HG03064 (cell line): ENCODE measurements around the gene E2F8.
"Not testable (repeated sequence)": the region's sequence is repeated elsewhere in the genome, so short reads cannot be mapped to it uniquely, and the experiment has no call there.

Experiments
- ATAC-seq: cut with Tn5 transposase; IDR thresholded peaks from one replicate; pipeline ENCODE4 v1.9.1; 2021; ENCODE audit warnings: low read depth; ENCODE audit not compliant: unreplicated experiment

Gene E2F8

GRCh38 chr11:19240420-19241259 is at the start of gene E2F8:
E2F8 (minus strand) TSS chr11:19240945; CDS start chr11:19240121, 824 bp downstream.
- peak; percentile 82 for ATAC-seq

- no peak for ATAC-seq
These were observed 49.6 kb upstream of the E2F8 start for GRCh38 chr11:19290356-19290755.

- no peak for ATAC-seq
These were observed 47.5 kb upstream of the E2F8 start for GRCh38 chr11:19288256-19288655.

- ATAC-seq = no peak
These were observed 45.7 kb upstream of the E2F8 start for GRCh38 chr11:19286411-19286810.

GRCh38 chr11:19284881-19285280 is 44.1 kb upstream of the E2F8 start:
- no peak for ATAC-seq

GRCh38 chr11:19283991-19284390 is 43.2 kb upstream of the E2F8 start:
- ATAC-seq = no peak

GRCh38 chr11:19281555-19281954 is 40.8 kb upstream of the E2F8 start:
- ATAC-seq = no peak

GRCh38 chr11:19281041-19281440 is 40.3 kb upstream of the E2F8 start:
- no peak for ATAC-seq

- no peak for ATAC-seq
These were observed 38.7 kb upstream of the E2F8 start for GRCh38 chr11:19279451-19279850.

GRCh38 chr11:19276859-19277808 is 36.4 kb upstream of the E2F8 start:
- no peak for ATAC-seq

GRCh38 chr11:19275496-19275895 is 34.8 kb upstream of the E2F8 start:
- no peak for ATAC-seq

- not testable (repeated sequence) for ATAC-seq
These were observed 32.5 kb upstream of the E2F8 start for GRCh38 chr11:19273219-19273618.

GRCh38 chr11:19268909-19269308 is 28.2 kb upstream of the E2F8 start:
- no peak for ATAC-seq

GRCh38 chr11:19267567-19267966 is 26.8 kb upstream of the E2F8 start:
- no peak for ATAC-seq

- ATAC-seq = no peak
These were observed 22.6 kb upstream of the E2F8 start for GRCh38 chr11:19263333-19263732.

- no peak for ATAC-seq
These were observed 19.0 kb upstream of the E2F8 start for GRCh38 chr11:19259487-19260345.

GRCh38 chr11:19258641-19259230 is 18.0 kb upstream of the E2F8 start:
- no peak for ATAC-seq

GRCh38 chr11:19254441-19254840 is 13.7 kb upstream of the E2F8 start:
- not testable (repeated sequence) for ATAC-seq

- ATAC-seq = no peak
These were observed 13.1 kb upstream of the E2F8 start for GRCh38 chr11:19253817-19254216.

GRCh38 chr11:19253153-19253745 is 12.5 kb upstream of the E2F8 start:
- ATAC-seq = no peak
